Astrocyte (in vitro differentiated cells and primary cell): ENCODE results near the gene KCNH3.

Experiments used
- CTCF ChIP-seq: IDR thresholded peaks from 2 replicates; pipeline ENCODE4 v1.5.1; 2011; ENCODE audit warnings: low read depth, mild to moderate bottlenecking, inconsistent platforms, low read length, moderate library complexity; ENCODE audit not compliant: insufficient read depth
- EZH2 ChIP-seq: IDR thresholded peaks from 2 replicates; pipeline ENCODE4 v1.6.1; 2012; ENCODE audit warnings: mild to moderate bottlenecking, low read length, inconsistent platforms; ENCODE audit not compliant: insufficient read depth

DNA sequence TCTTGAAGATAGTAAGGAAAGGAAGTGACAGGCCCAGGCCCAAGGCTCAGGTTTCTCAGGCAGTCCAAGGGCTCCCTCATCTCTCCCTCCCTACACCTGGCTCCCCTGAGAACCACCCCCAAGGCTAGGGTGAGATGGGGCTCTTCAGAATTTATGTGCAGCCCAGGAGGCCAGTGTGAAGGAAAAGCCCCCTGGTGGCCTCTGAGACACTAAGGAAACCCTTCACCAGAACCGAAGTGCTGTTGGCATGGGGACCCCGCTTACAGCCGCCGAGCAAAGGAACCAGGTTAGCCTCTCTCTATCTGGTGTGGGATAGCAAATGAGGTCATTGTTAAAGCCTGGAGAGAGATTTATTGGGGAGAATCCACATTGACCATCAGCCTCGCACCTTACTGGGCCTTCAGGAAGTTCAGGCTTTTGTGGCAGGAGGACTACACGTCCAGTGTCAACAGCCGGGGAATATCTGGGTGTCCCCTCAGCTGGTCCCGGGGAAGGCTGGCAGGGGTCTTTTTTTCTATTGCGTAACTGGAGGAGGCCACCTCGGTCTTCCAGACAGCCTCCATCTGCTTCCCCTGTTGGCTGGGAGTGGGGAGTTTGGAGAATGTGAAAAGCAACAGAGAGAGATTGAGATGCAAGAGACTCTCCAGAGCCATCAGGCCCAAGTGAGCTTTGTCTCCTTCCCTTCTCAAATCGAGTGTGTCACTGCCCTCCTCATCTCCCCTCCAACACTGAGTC is 48.5 kb downstream of the KCNH3 start:
- TF ChIP-seq CTCF (no peak), EZH2 (no peak)
